ENCODE results near the gene CHERP. TPM values are rescaled to one million over a fixed set of nuclear protein-coding genes. Genes with fewer than 3 reads are reported as not detected.
A peak's percentile ranks its signal among the peaks of the same experiment; 100 is the strongest.
"Not testable (repeated sequence)": the region's sequence is repeated elsewhere in the genome, so short reads cannot be mapped to it uniquely, and the experiment has no call there.

Gene CHERP
- total RNA-seq, 2 donors from 2014 or later: 4.3 to 8.0 TPM

GRCh38 chr19:16516923-16517610 lies 25.2 kb downstream of the CHERP start:
- no peaks in the 10 kb centered on the region for H3K9me3 ChIP-seq
- H3K27me3 ChIP-seq: no peaks in the 10 kb centered on the region
- H3K27ac ChIP-seq: no peak overlapping the region
- no peaks in the 10 kb centered on the region for H3K4me1 ChIP-seq
- no peak for DNase-seq (ENCODE audit: low spot score)
- H3K4me3 ChIP-seq: no peak overlapping the region
- TF ChIP-seq CTCF (IDR thresholded peaks at IDR 0.05): no peak
- H3K36me3 ChIP-seq: peaks cover 74% of the 10 kb centered on the region

GRCh38 chr19:16516381-16516780 lies 25.9 kb downstream of the CHERP start:
- DNase-seq (ENCODE audit: low spot score): no peak
- Histone ChIP-seq H3K4me1 (no peaks in the 10 kb centered on the region), H3K27me3 (no peaks in the 10 kb centered on the region), H3K4me3 (no peak overlapping the region), H3K27ac (no peak overlapping the region), H3K9me3 (no peaks in the 10 kb centered on the region), H3K36me3 (peaks cover 68% of the 10 kb centered on the region)
- no peak for TF ChIP-seq CTCF (IDR thresholded peaks at IDR 0.05)

- DNase-seq (ENCODE audit: low spot score): no peak
- H3K36me3 ChIP-seq: peaks cover 59% of the 10 kb centered on the region
- no peak overlapping the region for H3K4me3 ChIP-seq
- H3K27ac ChIP-seq: no peak overlapping the region
- H3K9me3 ChIP-seq: no peaks in the 10 kb centered on the region
- H3K4me1 ChIP-seq: peaks cover 0 to 9% of the 10 kb centered on the region in 2 donors
- no peak for TF ChIP-seq CTCF (IDR thresholded peaks at IDR 0.05)
- H3K27me3 ChIP-seq: no peaks in the 10 kb centered on the region
These were observed 27.7 kb downstream of the CHERP start for GRCh38 chr19:16514383-16515019.

GRCh38 chr19:16512611-16513010 lies 29.6 kb downstream of the CHERP start:
- H3K9me3 ChIP-seq; H3K4me3 ChIP-seq; H3K27me3 ChIP-seq; DNase-seq (ENCODE audit: low spot score); H3K4me1 ChIP-seq; H3K27ac ChIP-seq: not testable (repeated sequence)
- peaks cover 46% of the 10 kb centered on the region for H3K36me3 ChIP-seq

- peak; percentile 80 for DNase-seq (ENCODE audit: low spot score)
- no peak for TF ChIP-seq CTCF (IDR thresholded peaks at IDR 0.05)
- H3K27me3 ChIP-seq: no peaks in the 10 kb centered on the region
- H3K4me1 ChIP-seq: peaks cover 0 to 9% of the 10 kb centered on the region in 2 donors
- peaks cover 29% of the 10 kb centered on the region for H3K36me3 ChIP-seq
- H3K4me3 ChIP-seq: no peak overlapping the region
- H3K27ac ChIP-seq: peak overlapping the region; percentile 46 to 53
- H3K9me3 ChIP-seq: no peaks in the 10 kb centered on the region
These were observed 32.8 kb downstream of the CHERP start for GRCh38 chr19:16509141-16510061.

GRCh38 chr19:16508546-16508945 lies 33.7 kb downstream of the CHERP start:
- no peak for DNase-seq (ENCODE audit: low spot score)
- Histone ChIP-seq H3K27ac (peak overlapping the region; percentile 46 to 53), H3K36me3 (peaks cover 27% of the 10 kb centered on the region), H3K9me3 (no peaks in the 10 kb centered on the region), H3K4me3 (no peak overlapping the region), H3K27me3 (no peaks in the 10 kb centered on the region), H3K4me1 (peaks cover 0 to 9% of the 10 kb centered on the region in 2 donors)
- no peak for TF ChIP-seq CTCF (IDR thresholded peaks at IDR 0.05)
